ENCODE data around the gene RSRP1. TPM values are rescaled to one million over a fixed set of nuclear protein-coding genes. Genes with fewer than 3 reads are reported as not detected.

RSRP1 gene
- total RNA-seq, 1 donor from 2014 or later: 144 TPM

- Mint-ChIP-seq H3K27me3 (ENCODE audit: low read depth) (peaks cover 9% of the 10 kb centered on the region), H3K36me3 (ENCODE audit: low read depth) (no peaks in the 10 kb centered on the region), H3K4me3 (ENCODE audit: low read depth) (no peak overlapping the region), H3K9me3 (no peaks in the 10 kb centered on the region), H3K4me1 (ENCODE audit: low read depth) (peaks cover 3% of the 10 kb centered on the region), H3K27ac (no peak overlapping the region)
- intact Hi-C loops (cut with micrococcal nuclease): no loop called here
- DNase-seq (ENCODE audit: low spot score): no peak
Observed at GRCh38 chr1:25194054-25194453, 53.2 kb downstream of the RSRP1 start.

DNA sequence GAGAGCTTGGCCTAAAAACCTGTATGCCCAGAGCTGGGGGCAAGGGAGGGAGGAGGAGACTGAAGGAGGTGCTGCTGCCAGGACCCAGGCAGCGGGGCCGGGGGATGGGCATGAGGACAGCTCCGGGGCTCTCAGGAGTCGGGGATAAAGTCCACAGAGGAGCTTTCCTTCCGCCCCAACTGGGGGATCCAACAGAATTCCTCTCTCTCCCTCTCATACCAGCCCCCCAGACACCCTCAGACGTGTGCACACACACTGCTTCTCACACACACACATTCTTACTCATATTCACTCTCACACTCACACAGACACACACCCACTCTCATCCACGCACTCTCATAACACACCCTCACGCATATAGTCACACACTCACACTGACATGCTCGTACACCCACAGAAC lies 54.0 kb downstream of the RSRP1 start:
- H3K27me3 Mint-ChIP-seq (ENCODE audit: low read depth): peaks cover 6% of the 10 kb centered on the region
- H3K4me1 Mint-ChIP-seq (ENCODE audit: low read depth): peaks cover under 1% of the 10 kb centered on the region
- no peak for DNase-seq (ENCODE audit: low spot score)
- H3K36me3 Mint-ChIP-seq (ENCODE audit: low read depth): no peaks in the 10 kb centered on the region
- no peak overlapping the region for H3K4me3 Mint-ChIP-seq (ENCODE audit: low read depth)
- intact Hi-C loops (cut with micrococcal nuclease): no loop called here
- no peak overlapping the region for H3K27ac Mint-ChIP-seq
- H3K9me3 Mint-ChIP-seq: no peaks in the 10 kb centered on the region

Other genes starting within 250 kb of the RSRP1 start
- 40.1 and 42.3 TPM in 2 replicates for gene SYF2, start 15.0 kb downstream of the RSRP1 start, total RNA-seq
- gene RHD, start 25.1 kb upstream of the RSRP1 start, total RNA-seq: not detected in 2 replicates
- 113 and 116 TPM in 2 replicates for gene TMEM50A, start 90.9 kb upstream of the RSRP1 start, total RNA-seq
- gene RHCE, start 173.4 kb upstream of the RSRP1 start, total RNA-seq: 0.25 TPM in 1 of 2 replicates, not detected in the other
- gene MACO1, start 183.4 kb upstream of the RSRP1 start, total RNA-seq: 15.8 and 15.9 TPM in 2 replicates